ENCODE results near the gene HCN4.

DNA sequence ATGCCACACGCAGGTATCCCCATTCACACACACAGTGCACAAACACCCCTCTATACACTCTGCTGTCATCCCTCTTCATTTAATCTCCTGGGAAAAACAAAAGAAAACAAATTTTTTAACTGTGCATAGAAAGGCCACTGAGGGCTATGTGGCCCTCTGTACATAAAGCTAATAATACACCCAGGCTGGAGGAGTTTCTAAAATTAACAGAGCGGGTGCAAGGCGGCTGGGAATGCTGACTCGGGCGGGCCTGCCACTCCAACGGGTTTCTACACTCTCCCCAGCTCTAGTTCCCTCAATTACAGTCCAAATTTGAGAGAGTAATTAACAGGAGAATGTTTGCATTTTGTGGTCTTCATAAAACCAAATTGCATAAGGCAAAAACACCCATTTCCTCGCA, 23.1 kb downstream of the HCN4 start:
- TF ChIP-seq CTCF (IDR thresholded peaks at IDR 0.05), result no peak
- no peak for TF ChIP-seq EZH2phosphoT487 (IDR thresholded peaks at IDR 0.05)

All from neural progenitor cell (in vitro differentiated cells).